ENCODE measurements around the gene TMEM220.

TMEM220 gene

DNA sequence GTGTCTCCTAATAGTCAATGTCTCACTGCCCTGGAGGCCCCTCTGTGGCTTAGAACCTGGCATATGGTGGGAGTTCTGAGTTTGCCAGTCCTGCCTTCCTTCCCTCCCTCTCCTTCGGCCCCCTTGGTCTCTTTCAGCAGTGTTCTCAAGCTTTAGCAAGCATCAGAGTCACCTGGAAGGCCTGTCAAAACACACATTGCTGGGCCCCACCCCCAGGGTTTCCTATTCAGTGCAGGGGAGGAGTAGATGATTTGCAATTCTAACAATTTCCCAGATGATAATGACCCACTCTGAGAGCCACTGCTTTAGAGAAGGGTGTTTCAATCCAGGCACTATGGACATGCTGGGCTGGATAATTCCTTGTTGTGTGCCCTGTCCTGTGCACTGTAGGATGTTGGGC, 26.4 kb upstream of the TMEM220 start:
- no peak overlapping the region for H3K4me3 ChIP-seq (ENCODE audit: low read depth, low read length)
- TF ChIP-seq, protein P1, sequence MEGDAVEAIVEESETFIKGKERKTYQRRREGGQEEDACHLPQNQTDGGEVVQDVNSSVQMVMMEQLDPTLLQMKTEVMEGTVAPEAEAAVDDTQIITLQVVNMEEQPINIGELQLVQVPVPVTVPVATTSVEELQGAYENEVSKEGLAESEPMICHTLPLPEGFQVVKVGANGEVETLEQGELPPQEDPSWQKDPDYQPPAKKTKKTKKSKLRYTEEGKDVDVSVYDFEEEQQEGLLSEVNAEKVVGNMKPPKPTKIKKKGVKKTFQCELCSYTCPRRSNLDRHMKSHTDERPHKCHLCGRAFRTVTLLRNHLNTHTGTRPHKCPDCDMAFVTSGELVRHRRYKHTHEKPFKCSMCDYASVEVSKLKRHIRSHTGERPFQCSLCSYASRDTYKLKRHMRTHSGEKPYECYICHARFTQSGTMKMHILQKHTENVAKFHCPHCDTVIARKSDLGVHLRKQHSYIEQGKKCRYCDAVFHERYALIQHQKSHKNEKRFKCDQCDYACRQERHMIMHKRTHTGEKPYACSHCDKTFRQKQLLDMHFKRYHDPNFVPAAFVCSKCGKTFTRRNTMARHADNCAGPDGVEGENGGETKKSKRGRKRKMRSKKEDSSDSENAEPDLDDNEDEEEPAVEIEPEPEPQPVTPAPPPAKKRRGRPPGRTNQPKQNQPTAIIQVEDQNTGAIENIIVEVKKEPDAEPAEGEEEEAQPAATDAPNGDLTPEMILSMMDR (conservative IDR thresholded peaks at IDR 0.05; ENCODE audit: low read depth, low read length), result no peak
- DNase-seq (ENCODE audit: low read depth), result no peak

DNA sequence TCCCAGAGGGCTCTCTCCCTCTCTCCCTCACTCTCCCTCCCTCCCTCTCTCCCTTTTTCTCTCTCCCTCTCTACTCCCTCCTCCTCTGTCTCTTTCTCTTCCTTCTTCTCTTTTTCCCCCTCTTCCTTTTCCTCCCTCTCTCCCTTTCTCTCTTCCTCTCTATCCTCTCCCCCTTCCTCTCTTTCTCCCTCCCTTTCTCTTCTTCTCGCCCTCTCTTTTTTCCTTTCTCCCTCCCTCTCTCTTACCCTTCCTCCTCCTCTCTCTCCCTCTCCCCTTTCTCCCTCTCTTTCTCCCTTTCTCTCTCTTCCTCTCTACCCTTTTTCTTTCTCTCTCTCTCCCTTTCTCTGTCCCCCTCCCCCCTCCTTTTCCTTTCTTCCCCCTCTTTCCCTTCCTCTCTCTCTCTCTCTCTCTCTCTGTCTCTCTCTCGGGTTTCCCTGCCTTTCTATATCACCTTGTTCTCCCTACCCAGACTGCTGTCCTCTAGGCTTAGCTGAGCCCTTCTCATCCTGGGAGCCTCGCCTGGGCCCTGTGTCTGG, 25.8 kb upstream of the TMEM220 start:
- DNase-seq (ENCODE audit: low read depth), result no peak
- TF ChIP-seq, protein P1 (conservative IDR thresholded peaks at IDR 0.05; ENCODE audit: low read depth, low read length), result no peak
- no peak overlapping the region for H3K4me3 ChIP-seq (ENCODE audit: low read depth, low read length)

DNA sequence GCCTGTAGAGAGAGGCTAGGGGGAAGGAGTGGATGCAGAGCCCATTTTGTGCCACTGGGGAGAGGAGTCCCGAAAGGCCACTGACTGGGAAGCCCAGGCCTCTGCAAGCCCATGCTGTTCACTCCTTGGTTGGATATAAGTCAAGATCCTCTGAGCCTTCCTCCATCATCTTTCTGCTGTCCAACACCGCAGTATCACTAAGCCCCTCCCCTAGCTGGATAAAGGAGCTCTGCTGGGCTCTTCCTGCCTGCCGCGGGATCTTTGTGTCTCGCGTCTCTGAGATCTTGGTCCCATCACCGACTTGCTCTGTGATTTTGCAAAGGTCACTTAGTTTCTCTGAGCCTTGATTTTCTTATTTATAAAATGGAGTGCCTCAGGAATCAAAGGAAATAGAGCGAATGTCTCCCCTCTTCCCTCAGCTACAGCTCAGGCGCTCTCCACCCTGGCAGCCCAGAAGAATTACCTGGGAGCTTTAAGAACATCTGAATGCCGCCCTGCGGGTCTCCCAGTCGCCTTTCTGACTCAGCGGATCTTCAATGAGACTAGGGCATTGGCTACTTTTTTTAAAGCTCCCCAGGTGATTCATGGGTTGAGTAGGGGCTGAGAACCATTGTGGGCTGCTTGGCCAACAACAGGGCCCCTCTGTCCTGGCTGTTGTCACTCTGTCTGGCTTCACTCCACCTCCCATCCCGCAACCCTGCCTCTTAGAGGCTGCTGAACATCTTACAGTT, 25.2 kb upstream of the TMEM220 start:
- no peak overlapping the region for H3K4me3 ChIP-seq (ENCODE audit: low read depth, low read length)
- TF ChIP-seq, protein P1 (conservative IDR thresholded peaks at IDR 0.05; ENCODE audit: low read depth, low read length), result no peak
- DNase-seq (ENCODE audit: low read depth), result peak; percentile 26

DNA sequence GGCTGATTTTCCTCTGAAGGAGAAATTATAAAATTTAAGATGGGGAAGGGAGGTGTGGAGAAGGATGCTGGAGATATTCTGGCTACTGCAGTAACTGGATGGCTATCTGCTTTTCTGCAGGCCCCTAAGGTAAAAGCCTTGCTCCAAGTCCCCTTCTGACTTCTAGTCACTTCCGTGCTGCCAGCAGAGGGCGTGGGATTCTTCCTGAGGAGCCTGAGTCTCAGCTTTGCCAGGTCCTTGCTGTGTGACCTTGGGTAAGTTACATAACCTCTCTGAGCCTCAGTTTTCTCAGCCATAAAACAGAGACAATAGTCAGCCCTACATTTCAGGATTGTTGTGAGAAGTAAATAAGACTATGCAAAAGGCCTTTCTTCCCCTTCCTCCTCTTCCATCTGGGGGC, 24.3 kb upstream of the TMEM220 start:
- TF ChIP-seq, protein P1 (conservative IDR thresholded peaks at IDR 0.05; ENCODE audit: low read depth, low read length), result peak; percentile 61
- no peak overlapping the region for H3K4me3 ChIP-seq (ENCODE audit: low read depth, low read length)
- peak; percentile 48 for DNase-seq (ENCODE audit: low read depth)

DNA sequence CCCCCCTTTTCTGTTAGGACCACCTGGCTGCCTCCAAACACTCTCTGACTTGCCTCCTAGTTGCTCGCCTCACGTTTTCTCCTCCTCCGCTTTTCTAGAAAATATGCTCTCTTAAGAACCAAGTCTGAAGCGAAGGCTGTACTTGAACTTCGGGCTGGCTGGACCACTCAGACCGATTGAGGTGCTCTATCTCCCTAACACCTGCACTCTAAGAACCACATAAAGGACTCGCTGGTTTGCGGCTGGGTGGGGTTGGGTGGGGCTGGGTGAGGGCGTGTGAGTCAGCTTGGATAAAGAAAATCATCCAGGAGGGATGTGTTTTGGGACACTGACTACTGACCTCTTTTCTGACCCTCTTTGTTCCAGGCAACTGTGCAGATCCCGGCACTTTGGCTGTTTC, 22.9 kb upstream of the TMEM220 start:
- DNase-seq (ENCODE audit: low read depth), result no peak
- H3K4me3 ChIP-seq (ENCODE audit: low read depth, low read length), result no peak overlapping the region
- TF ChIP-seq, protein P1 (conservative IDR thresholded peaks at IDR 0.05; ENCODE audit: low read depth, low read length), result no peak

DNA sequence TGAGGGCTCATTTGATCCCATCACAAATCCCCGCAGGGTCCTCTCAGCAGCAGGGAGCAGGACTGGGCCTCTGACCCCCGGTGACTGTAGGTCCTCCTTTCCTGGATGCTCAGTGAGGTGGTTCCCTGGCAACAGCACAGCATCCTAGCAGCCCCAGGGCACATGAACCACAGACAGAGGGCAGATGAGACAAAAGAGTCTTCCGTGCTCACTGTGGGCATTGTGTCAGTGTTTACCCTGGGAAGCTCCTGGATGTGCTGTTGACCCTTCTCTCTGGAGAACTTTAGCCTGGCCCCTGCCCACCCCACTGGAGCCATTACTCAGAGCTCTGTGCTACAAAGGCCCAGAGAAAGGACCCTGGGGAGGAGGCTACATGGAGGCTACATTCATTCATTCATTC, 21.7 kb upstream of the TMEM220 start:
- TF ChIP-seq, protein P1 (conservative IDR thresholded peaks at IDR 0.05; ENCODE audit: low read depth, low read length), result no peak
- H3K4me3 ChIP-seq (ENCODE audit: low read depth, low read length), result no peak overlapping the region
- DNase-seq (ENCODE audit: low read depth), result no peak

DNA sequence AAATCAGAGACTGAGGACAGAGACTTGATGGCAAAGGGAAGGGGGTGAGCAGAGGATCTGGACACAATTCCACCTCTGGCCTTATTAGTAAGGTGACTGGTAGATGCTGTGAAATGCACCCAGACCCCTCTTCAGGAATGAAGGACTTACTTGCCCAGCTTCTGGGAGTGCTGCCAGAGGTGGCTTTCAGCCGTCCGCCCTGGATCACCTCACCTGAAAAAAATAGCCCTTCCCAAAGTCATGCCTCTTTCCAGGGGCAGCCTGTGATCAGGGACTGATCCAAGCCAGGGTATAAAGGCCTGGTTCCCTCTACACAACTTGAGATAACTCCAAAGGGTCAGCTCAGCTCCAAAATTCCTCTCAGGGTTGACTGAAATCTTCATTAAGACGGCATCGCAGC, 20.4 kb upstream of the TMEM220 start:
- H3K4me3 ChIP-seq (ENCODE audit: low read depth, low read length), result no peak overlapping the region
- TF ChIP-seq, protein P1 (conservative IDR thresholded peaks at IDR 0.05; ENCODE audit: low read depth, low read length), result no peak
- DNase-seq (ENCODE audit: low read depth), result no peak

Data from choroid plexus epithelial cell (primary cell).